Smooth muscle cell of the coronary artery (primary cell): ENCODE measurements around the gene C3orf70. TPM values are rescaled to one million over a fixed set of nuclear protein-coding genes. Genes with fewer than 3 reads are reported as not detected.

Experiments
- total RNA-seq: library from RNA; depleted of rRNA; stranded (reverse); fragments of >200 nt; gene quantifications from 2 replicates; pipeline ENCODE4 v1.2.3, GENCODE V29; 2014; ENCODE audit warnings: low replicate concordance

C3orf70 gene, protein sequence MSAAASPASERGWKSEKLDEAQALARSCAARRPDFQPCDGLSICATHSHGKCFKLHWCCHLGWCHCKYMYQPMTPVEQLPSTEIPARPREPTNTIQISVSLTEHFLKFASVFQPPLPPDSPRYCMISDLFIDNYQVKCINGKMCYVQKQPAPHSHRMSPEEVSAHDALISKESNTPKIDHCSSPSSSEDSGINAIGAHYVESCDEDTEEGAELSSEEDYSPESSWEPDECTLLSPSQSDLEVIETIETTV
- 0.23 TPM in 1 of 2 replicates, not detected in the other for total RNA-seq

DNA sequence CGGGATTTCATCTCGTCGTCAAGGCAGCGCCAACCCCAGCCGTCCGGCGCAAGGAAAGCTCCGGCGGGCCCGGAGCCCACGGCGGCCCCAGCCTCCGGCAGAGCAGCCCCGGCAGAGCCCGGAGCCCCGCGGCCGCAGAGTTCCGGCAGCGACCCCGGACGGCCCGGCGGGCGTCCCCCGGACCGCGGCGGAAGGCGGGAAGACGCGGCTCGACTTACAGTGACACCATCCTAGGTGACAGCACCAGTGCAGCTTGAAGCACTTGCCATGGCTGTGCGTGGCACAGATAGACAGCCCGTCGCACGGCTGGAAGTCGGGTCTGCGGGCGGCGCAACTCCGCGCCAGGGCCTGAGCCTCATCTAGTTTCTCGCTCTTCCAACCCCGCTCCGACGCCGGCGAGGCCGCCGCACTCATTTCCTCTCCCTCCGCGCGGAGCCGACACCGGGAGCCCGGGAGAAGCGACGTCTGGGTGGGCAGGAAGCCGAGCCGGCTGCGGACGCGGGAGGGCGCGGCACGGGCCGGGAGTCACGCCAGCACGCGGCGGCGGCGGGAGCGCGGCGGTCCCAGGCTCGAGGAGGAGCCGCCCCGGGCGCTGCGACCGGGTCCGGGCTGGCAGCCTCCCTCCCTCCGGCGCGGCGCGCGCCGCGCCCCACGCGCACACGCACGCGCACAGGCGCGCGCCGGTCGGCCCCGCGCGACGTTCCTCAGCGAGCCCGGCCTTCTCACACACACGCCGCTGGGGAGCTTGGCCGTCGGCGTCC, at the start of gene C3orf70:
C3orf70 (minus strand) TSS at position 651 of the 761 bp plus-strand sequence; CDS start at position 414, 237 bp downstream.

Other genes with a start within 250 kb of the C3orf70 start
- gene EHHADH, start 101.0 kb upstream of the C3orf70 start, total RNA-seq = 3.2 and 4.2 TPM in 2 replicates
- gene MAP3K13, start 210.1 kb upstream of the C3orf70 start, total RNA-seq = 14.7 and 19.3 TPM in 2 replicates